AG09309 (cell line): Measurements from ENCODE around the gene IL36G.

Experiments
- DNase-seq: peaks from one replicate; pipeline ENCODE4 v3.0.0-alpha.2; 2010; ENCODE audit warnings: low read depth
- H3K4me3 ChIP-seq: 2 replicates; pipeline ENCODE4 v1.5.1; 2011; ENCODE audit warnings: mild to moderate bottlenecking, low read depth, low read length, moderate library complexity; ENCODE audit not compliant: control insufficient read depth
- TF ChIP-seq, protein P1 (sequence below): IDR thresholded peaks from 2 replicates; pipeline ENCODE4 v1.5.1; 2011; ENCODE audit warnings: mild to moderate bottlenecking, low read depth, low read length, inconsistent platforms; ENCODE audit not compliant: insufficient read depth, control insufficient read depth; ENCODE audit errors: missing control alignments

IL36G gene

GRCh38 chr2:112967023-112967422 lies 10.8 kb upstream of the IL36G start:
- no peak for DNase-seq
- TF ChIP-seq, protein P1, sequence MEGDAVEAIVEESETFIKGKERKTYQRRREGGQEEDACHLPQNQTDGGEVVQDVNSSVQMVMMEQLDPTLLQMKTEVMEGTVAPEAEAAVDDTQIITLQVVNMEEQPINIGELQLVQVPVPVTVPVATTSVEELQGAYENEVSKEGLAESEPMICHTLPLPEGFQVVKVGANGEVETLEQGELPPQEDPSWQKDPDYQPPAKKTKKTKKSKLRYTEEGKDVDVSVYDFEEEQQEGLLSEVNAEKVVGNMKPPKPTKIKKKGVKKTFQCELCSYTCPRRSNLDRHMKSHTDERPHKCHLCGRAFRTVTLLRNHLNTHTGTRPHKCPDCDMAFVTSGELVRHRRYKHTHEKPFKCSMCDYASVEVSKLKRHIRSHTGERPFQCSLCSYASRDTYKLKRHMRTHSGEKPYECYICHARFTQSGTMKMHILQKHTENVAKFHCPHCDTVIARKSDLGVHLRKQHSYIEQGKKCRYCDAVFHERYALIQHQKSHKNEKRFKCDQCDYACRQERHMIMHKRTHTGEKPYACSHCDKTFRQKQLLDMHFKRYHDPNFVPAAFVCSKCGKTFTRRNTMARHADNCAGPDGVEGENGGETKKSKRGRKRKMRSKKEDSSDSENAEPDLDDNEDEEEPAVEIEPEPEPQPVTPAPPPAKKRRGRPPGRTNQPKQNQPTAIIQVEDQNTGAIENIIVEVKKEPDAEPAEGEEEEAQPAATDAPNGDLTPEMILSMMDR: no peak

DNA sequence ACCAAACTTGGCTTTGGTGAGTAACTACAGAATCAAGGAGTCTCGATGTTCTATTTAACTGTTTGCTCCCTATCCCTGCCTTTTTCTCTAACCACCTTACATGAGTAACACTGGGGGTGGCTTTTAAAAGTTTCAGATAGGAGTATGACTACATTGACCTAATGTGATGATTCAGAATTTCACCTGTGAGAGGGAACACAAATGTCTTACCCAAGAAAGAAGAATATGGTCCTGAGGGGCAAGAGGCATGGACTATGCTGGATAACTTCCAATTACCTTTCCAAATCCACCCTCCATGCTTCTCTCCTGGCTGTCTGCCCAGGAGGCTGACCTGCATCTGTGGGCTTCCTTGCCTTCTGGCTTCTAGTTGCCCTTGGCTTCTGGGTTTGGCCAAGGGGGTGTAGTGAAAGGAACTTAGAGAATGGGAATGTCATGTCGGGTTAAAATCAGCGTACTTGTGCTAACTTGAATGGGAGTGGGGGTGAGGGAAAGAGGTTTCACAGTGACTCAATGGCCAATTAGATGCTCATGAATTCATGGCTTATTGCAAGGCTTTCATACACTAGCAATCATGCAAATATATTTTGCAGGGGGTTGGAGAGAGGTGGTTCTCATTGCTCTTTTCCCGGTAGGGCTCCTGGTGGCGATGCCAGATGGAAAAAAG lies 5.3 kb upstream of the IL36G start:
- TF ChIP-seq, protein P1: no peak
- DNase-seq: no peak
- no peak overlapping the region for H3K4me3 ChIP-seq

More at GRCh38 chr2:112967023-112967422, 10.8 kb upstream of the IL36G start:
- no peak overlapping the region for H3K4me3 ChIP-seq

- TF ChIP-seq, protein P1: no peak
- DNase-seq: no peak
- H3K4me3 ChIP-seq: no peak overlapping the region
These were observed 4.7 kb upstream of the IL36G start for GRCh38 chr2:112973156-112973555.

DNA sequence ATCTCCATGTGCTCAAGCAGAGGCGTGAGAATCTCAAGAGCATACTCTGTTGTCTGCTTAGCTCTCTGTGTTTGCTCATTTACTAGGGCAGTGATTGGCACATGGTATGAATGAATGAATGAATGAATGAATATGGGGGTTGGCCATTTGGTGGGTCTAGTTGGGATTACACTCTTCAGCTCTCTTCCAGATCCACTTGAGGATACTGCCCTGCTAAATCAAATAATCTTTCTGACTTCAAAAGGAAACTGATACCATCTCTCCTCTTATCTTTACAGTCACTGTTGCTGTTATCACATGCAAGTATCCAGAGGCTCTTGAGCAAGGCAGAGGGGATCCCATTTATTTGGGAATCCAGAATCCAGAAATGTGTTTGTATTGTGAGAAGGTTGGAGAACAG lies 1.9 kb downstream of the IL36G start:
- no peak for DNase-seq
- no peak overlapping the region for H3K4me3 ChIP-seq
- TF ChIP-seq, protein P1: no peak

DNA sequence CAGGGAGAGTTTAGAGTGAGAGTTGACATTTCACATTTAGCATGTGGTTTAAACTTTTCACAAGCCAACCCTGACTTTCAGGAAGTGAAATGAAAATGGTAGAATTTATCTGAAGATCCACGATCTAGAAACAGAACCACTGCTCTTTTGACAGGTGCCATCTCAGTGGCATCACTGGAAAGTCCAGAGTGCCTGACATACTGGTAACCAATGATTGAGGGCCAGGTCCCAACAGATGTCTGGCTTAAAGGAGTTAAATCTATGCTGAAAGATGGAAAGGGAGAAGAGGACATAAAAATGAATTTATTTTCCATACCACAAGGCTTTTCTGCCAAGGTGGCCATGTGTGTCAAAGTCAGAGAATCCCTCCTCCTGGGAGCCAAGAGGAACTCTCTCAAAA lies 2.7 kb downstream of the IL36G start:
- TF ChIP-seq, protein P1: no peak
- no peak overlapping the region for H3K4me3 ChIP-seq
- no peak for DNase-seq

DNA sequence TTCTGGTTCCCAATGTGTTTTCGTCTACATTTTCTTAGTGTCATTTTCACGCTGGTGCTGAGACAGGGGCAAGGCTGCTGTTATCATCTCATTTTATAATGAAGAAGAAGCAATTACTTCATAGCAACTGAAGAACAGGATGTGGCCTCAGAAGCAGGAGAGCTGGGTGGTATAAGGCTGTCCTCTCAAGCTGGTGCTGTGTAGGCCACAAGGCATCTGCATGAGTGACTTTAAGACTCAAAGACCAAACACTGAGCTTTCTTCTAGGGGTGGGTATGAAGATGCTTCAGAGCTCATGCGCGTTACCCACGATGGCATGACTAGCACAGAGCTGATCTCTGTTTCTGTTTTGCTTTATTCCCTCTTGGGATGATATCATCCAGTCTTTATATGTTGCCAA lies 7.3 kb downstream of the IL36G start:
- no peak for DNase-seq
- TF ChIP-seq, protein P1: no peak
- H3K4me3 ChIP-seq: no peak overlapping the region

GRCh38 chr2:112989611-112990010 lies 11.8 kb downstream of the IL36G start:
- TF ChIP-seq, protein P1: no peak
- H3K4me3 ChIP-seq: no peak overlapping the region
- no peak for DNase-seq
